Measurements from ENCODE around the gene SULF2.

The SULF2 gene

GRCh38 chr20:47667531-47668312, 117.6 kb downstream of the SULF2 start:
- no peak for DNase-seq

DNA sequence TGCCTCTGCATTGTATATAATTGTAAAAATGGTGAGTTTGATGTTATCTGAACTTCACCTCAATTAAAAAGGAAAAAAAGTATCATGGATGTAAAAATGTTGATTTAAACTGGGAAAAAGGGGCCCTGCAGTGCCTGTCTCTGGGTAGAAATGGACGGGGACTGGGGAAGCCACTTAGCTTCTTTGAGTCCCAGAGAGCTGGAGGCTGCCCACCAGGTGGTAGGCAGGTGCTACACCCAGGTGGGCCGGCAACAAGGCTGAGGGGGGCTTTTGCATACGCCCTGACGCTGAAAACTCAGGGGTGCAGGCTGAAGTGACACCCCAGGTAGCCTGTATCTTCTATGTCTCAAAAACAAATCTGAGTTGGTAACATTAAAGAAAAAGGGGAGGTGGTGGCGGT, 118.2 kb downstream of the SULF2 start:
- DNase-seq = no peak

DNA sequence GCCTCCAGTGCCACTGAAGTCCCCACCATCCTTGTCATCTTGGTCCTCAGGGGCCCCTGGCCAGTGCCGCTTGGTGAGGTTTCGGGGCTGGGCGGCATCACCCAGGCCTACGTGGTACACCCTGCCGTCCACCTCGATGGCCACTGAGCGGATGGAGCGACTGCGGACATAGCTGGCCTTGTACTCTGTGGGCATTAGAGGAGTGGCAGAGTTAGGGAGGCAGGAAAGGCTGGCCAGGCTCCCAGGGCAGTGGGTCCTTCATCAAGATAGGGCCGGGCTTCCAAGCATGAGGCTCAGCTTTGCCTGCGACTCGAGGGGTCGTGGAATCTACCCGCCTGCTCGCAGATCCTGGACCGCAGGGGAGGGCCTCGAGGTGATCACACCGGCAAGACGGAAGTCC, 119.0 kb downstream of the SULF2 start:
- no peak for DNase-seq

GRCh38 chr20:47665221-47665991, 119.9 kb downstream of the SULF2 start:
- no peak for DNase-seq

DNA sequence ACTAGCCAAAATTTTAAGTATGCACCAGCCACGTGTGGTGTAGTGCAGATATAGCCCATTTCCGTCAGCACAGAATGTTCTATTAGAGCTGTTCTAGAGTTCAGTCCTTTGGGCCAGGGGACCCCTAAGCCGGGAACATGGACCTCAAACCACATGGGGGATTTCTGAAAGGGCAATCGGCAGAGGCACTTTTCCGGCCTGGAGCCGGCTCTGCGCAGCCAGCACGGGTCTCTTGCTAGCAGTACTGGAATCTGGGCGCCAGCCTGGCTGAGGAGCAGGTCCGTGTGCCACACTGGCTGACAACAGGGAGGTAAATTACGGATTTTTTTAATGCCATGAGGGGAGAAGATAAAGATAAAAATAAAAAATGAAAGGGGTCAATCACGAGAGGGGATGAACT, 120.5 kb downstream of the SULF2 start:
- no peak for DNase-seq

DNA sequence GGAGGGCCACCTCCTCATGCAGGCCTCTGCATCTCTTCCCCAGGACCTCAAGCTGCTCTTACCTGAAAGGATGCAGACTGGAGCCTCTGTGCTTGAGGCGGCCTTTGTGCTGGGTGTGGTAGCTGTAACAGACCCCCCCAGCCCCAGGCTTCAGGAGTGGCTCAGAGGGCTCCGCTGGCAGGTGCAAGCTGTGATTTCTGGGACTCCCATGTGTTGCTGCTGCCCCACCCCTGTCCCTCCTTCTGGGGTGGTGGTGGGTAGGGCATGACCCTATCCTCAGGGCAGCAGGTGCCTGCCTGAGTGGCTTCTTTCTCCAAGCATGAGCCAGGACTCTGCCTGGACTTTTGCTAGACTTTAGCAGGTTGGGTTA, 121.2 kb downstream of the SULF2 start:
- DNase-seq = no peak

DNA sequence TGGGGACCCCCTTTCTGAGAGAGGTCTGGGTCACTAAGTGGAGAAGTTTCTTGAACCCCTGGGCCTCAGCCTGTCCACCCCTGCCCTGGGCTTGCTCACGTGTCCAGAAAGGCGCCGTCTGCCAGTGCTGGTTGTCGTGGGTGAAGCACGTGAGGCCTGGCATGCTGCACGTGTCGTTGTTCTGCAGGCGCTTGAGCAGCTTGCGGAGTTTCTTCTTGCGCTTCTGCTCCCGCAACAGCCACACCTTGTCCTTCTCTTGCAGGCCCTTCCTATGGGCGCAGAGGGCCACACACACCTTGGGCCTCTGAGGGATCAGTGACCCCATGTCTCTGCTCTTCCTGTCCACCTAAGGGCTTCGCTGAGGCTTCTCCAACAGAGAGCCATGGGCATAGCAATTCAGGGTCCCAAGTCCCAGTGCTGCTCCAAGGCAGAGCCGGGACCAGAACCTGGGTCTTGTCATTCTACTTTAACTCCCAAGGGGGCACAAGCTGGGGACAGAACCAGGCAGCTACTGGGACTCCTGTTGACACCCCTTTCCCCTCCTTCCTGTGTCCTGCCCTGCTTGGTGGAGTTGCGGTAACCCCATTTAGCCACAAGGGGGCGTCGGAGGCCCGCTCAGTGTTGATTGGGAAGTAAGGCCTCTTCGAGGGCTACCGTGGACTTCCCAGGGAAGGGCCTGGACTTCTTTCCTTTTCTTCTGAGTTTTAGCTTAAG, 121.8 kb downstream of the SULF2 start:
- no peak for DNase-seq

GRCh38 chr20:47662483-47663353, 122.6 kb downstream of the SULF2 start:
- DNase-seq = no peak

DNA sequence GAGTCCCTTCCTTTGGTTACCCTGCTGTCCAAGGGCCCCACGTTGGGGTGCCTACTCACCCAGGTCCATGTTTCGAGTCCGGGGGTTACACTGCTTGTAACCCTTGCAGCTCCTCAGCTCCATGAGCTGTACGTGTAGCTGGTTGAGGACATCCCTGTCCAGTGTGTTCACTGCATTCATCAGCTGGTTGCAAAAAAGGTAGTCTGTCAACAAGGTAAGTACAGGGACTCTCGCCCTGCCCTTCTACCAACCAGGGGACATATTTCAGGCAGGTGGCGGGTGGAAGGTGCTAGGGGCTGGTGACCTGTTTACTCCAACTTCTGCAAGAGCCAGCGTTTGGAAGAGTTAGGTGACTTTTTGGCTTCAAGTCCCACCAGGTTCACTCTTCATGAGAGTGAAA, 123.6 kb downstream of the SULF2 start:
- no peak for DNase-seq

- DNase-seq = no peak
Measured at GRCh38 chr20:47660983-47661700, 124.1 kb downstream of the SULF2 start.

GRCh38 chr20:47660602-47660905, 124.7 kb downstream of the SULF2 start:
- no peak for DNase-seq

DNA sequence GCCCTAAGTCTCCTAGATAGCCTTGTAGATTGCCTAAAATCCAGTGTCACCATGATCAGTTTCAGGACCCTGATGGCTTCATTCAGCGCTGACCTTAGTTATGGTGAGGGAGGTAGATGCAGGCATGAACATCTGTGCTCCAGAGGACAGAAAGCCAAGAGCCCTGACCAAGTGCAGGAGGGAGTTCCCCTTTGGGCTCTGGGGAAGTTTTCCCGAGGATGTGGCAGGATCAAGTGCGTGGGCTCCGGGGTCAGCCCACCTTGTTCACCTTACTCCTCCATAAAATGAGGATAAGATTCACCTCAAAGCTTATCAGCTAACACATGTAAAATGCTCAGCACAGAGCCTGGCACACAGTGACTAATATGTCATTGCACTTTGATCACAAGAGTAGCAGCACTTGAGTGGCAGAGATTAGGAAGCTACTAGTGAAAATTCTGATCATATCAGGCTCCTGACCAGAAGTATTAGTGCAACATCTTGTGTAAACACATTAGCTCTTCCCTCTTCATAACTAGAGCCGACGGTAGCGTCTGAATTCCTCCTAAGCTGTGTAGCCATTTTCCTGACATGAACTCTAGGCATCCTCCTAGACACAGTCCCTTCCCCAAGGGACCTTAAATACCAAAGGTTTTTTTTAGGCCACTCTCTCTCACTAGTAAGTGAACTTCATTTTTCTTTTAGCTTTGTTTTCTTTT, 125.2 kb downstream of the SULF2 start:
- DNase-seq = no peak

- no peak for DNase-seq
Measured at GRCh38 chr20:47656318-47656717, 129.0 kb downstream of the SULF2 start.

DNA sequence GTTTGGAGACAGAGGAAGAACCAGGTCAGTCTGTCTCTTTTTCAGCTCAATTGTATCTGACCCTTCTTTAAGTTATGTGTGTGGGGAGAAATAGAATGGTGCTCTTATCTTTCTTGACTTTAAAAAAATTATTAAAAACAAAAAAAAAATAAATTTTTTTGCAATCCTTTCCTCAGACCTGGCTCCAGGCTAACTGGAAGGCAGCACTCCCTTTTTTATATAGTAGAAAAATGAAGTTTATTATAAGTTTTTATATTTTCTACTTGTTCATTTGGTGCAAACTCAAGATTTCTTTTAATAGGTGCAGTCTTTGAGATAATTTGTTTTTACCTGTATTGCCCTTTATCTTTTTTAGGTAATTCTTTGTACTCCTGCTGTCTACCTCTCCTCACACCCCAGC, 129.6 kb downstream of the SULF2 start:
- DNase-seq = no peak

DNA sequence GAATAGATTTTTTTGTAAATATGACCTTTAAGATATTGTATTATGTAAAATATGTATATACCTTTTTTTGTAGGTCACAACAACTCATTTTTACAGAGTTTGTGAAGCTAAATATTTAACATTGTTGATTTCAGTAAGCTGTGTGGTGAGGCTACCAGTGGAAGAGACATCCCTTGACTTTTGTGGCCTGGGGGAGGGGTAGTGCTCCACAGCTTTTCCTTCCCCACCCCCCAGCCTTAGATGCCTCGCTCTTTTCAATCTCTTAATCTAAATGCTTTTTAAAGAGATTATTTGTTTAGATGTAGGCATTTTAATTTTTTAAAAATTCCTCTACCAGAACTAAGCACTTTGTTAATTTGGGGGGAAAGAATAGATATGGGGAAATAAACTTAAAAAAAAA, 130.9 kb downstream of the SULF2 start:
- DNase-seq = no peak

- no peak for DNase-seq
Measured at GRCh38 chr20:47653869-47654268, 131.4 kb downstream of the SULF2 start.

DNA sequence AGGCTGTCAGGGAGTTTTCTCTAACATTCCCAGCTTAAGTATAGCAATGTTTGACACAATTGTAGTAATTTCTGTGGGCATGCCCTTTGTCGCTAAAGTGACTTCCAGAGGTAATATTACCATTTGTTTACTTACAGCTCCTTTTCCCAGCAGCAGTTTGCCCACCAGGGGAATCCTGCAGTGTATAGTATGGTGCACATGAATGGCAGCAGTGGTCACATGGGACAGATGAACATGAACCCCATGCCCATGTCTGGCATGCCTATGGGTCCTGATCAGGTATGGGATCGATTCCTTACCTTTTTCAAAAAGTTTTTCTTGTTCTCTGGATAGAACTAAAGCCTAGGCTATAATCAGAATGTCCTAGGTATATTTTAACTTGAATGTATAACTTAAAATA, 132.5 kb downstream of the SULF2 start:
- no peak for DNase-seq

- DNase-seq = no peak
Measured at GRCh38 chr20:47652301-47652700, 133.0 kb downstream of the SULF2 start.

GRCh38 chr20:47648943-47649342, 136.3 kb downstream of the SULF2 start:
- no peak for DNase-seq

DNA sequence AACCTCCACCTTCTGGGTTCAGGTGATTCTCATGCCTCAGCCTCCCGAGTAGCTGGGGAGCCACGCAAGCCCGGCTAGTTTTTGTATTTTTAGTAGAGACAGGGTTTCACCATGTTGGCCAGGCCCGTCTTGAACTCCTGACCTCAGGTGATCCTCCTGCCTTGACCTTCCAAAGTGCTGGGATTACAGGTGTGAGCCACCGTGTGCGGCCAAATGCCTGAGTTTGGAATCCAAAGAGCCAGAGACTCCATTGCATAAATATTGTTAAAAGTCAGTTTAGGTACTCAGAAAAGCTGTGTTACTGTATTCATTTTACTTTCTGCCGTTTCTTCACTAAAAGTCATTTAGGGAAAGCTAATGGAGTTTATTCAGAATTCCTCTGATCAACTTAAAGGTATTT, 137.3 kb downstream of the SULF2 start:
- no peak for DNase-seq

GRCh38 chr20:47645632-47646031, 139.6 kb downstream of the SULF2 start:
- no peak for DNase-seq

DNA sequence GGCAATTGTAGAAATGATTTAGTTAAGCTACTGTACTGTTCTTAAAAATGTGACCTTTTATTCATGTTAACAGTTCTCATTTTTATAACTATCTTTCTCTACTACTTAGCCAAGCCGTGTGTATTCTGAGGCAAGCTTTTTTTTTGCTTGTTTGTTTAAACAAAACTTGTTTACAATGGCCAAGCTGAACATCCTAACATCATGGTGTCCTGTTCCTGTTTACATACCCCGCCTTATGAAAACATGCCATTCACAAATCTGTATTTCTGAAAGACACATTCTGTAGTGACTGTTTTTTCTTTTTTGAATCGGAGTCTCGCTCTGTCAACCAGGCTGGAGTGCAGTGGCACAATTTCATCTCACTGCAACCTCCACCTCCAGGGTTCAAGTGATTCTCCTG, 142.7 kb downstream of the SULF2 start:
- DNase-seq = no peak

Measured in DMS153 (cell line).